GM12865 (cell line): Measurements from ENCODE around the gene CDKAL1.

ENCODE experiments used
- DNase-seq: peaks from one replicate; pipeline ENCODE4 v3.0.0; 2010; ENCODE audit warnings: low read depth
- H3K4me3 ChIP-seq: 2 replicates; pipeline ENCODE4 v1.5.1; 2011; ENCODE audit warnings: mild to moderate bottlenecking, low read depth, low read length, control low read depth
- CTCF ChIP-seq: IDR thresholded peaks from 2 replicates; pipeline ENCODE4 v1.5.1; 2011; ENCODE audit warnings: low read length, control low read depth, low read depth, inconsistent platforms; ENCODE audit not compliant: insufficient read depth; ENCODE audit errors: missing control alignments

The CDKAL1 gene

GRCh38 chr6:20936949-20937348, 402.7 kb downstream of the CDKAL1 start:
- H3K4me3 ChIP-seq, result no peak overlapping the region
- TF ChIP-seq CTCF, result no peak
- no peak for DNase-seq

- DNase-seq, result no peak
- no peak overlapping the region for H3K4me3 ChIP-seq
- no peak for TF ChIP-seq CTCF
Measured at GRCh38 chr6:20939161-20939775, 405.0 kb downstream of the CDKAL1 start.

- TF ChIP-seq CTCF, result no peak
- no peak overlapping the region for H3K4me3 ChIP-seq
- DNase-seq, result no peak
Measured at GRCh38 chr6:20943040-20943627, 408.9 kb downstream of the CDKAL1 start.

- no peak overlapping the region for H3K4me3 ChIP-seq
- no peak for TF ChIP-seq CTCF
- DNase-seq, result no peak
Measured at GRCh38 chr6:20943922-20944321, 409.7 kb downstream of the CDKAL1 start.

GRCh38 chr6:20946022-20946421, 411.8 kb downstream of the CDKAL1 start:
- no peak overlapping the region for H3K4me3 ChIP-seq
- peak; percentile 67 for DNase-seq
- TF ChIP-seq CTCF, result no peak

GRCh38 chr6:20946890-20947289, 412.6 kb downstream of the CDKAL1 start:
- DNase-seq, result no peak
- TF ChIP-seq CTCF, result no peak
- no peak overlapping the region for H3K4me3 ChIP-seq

- no peak for DNase-seq
- TF ChIP-seq CTCF, result no peak
Measured at GRCh38 chr6:20947977-20948376, 413.7 kb downstream of the CDKAL1 start.

More at GRCh38 chr6:20947977-20948376, 413.7 kb downstream of the CDKAL1 start:
- no peak overlapping the region for H3K4me3 ChIP-seq
